Measurements from ENCODE around the gene KLHDC8B. TPM values are rescaled to one million over a fixed set of nuclear protein-coding genes. Genes with fewer than 3 reads are reported as not detected.

KLHDC8B gene
- total and polyA plus RNA-seq, 4 experiments from 2014 or later = 1.3 to 2.0 (median 1.9) TPM

- no peaks in the 10 kb centered on the region for H3K9me3 ChIP-seq (ENCODE audit: control insufficient read depth in 1 of 2, low read length in 2 of 2)
- no peaks in the 10 kb centered on the region for H3K27me3 ChIP-seq (ENCODE audit: insufficient read depth, low read length)
- peaks cover 25% of the 10 kb centered on the region for H3K4me1 ChIP-seq (ENCODE audit: insufficient read depth, low read length)
- Mint-ChIP-seq H3K4me3 (peak overlapping the region; percentile 87 to 96 (median 91)), H3K27ac (peak overlapping the region; percentile 88 to 95 (median 92)), H3K4me1 (peaks cover 16 to 44% (median 26%) of the 10 kb centered on the region in 4 donors), H3K9me3 (no peaks in the 10 kb centered on the region), H3K27me3 (no peaks in the 10 kb centered on the region), H3K36me3 (peaks cover 6 to 32% of the 10 kb centered on the region in 2 donors)
- intact Hi-C loops (cut with micrococcal nuclease) = no loop called here
- ChIA-PET POLR2A (ENCODE audit: partially characterized antibody) (interaction anchor here (0.6 to 2.5 kb wide), 8 partner anchors 16 to 248 kb away, joined by 3 to 13 read pairs (median 3); partner anchors contain the start of genes IMPDH2, QRICH1 and USP19), CTCF (ENCODE audit: partially characterized antibody) (interaction anchor here (0.6 to 5.1 kb wide), 5 partner anchors 13 to 506 kb away, joined by 3 to 18 read pairs (median 4); partner anchors contain the start of gene USP19)
- peak overlapping the region; percentile 49 to 93 for H3K4me3 ChIP-seq (ENCODE audit: low read length in 2 of 2)
- no peak for DNase-seq
- H3K36me3 ChIP-seq (ENCODE audit: insufficient read depth, low read length) = peaks cover 16% of the 10 kb centered on the region
- H3K27ac ChIP-seq (ENCODE audit: low read depth, low read length) = peak overlapping the region; percentile 57
Measured at GRCh38 chr3:49164983-49165720, 6.2 kb upstream of the KLHDC8B start.

DNA sequence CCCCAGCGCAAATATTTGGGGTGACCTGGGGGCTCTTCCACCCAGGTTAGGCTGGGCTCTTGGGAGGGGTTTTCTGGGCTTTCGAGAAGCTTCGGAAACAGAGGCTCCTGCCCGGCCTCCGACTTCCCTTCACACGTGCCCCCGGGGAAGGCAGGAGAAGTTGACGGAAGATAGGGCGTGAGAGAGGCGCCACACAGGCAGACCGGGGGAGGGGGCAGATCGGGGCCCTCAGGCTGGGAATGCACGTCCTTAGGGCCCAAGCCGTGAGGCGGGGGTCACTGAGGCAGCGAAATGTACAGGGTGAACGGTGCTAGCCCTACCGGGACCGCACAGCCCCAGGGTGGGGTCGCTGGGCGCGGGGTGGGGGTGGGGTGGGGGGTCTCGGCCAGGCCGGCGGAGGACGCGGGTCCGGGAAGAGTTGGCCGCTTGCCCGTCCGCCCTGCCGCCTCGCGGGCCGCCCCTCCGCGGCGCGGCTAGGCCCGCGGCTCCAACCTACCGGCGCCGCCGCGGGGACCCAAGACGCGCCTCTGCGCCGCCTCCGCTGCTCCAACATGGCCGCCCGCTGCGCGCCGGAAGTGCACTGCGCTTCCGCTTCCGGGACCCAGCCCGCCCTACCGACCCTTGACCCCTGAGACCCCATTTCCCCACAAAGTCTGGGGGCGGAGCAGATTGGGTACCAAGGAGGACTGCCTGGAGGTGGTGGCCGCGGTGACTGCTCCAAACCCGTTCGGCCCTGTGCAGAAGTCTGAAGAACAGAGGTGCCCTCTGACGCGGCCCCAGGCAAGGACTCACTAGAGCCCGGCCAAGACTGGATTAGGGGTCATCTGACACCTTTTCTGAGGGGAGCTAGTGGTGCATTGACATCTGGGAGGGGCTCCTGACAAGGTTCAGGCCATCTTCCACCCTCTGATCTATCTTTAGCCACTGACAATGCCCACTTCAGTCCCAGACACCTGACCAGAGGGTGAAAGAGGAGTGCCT is 5.3 kb upstream of the KLHDC8B start, which contains the start of gene CCDC71:
TSS of gene CCDC71 (minus strand) at position 561 of the 981 bp plus-strand sequence. CDS start 2,123 bp downstream, outside the sequence.
- H3K4me3 Mint-ChIP-seq = peak within 1 kb of the TSS; percentile 90 to 96 (median 91)
- H3K27me3 ChIP-seq (ENCODE audit: insufficient read depth, low read length) = no peaks in the 10 kb centered on the region
- peaks cover 19 to 52% (median 30%) of the 10 kb centered on the region in 4 donors for H3K4me1 Mint-ChIP-seq
- no peaks in the 10 kb centered on the region for H3K9me3 ChIP-seq (ENCODE audit: control insufficient read depth in 1 of 2, low read length in 2 of 2)
- peak within 1 kb of the TSS; percentile 49 to 93 for H3K4me3 ChIP-seq (ENCODE audit: low read length in 2 of 2)
- POLR2A ChIA-PET (ENCODE audit: partially characterized antibody) = interaction anchor here (0.6 to 2.5 kb wide), 10 partner anchors 15 to 247 kb away, joined by 3 to 13 read pairs (median 3); partner anchors contain the start of genes IMPDH2, QRICH1 and USP19
- peaks cover 16% of the 10 kb centered on the region for H3K36me3 ChIP-seq (ENCODE audit: insufficient read depth, low read length)
- DNase-seq = peak; percentile 70 to 77 (median 72)
- H3K27ac Mint-ChIP-seq = peak within 1 kb of the TSS; percentile 92 to 96 (median 94)
- peak within 1 kb of the TSS; percentile 57 for H3K27ac ChIP-seq (ENCODE audit: low read depth, low read length)
- H3K4me1 ChIP-seq (ENCODE audit: insufficient read depth, low read length) = peaks cover 31% of the 10 kb centered on the region
- CTCF ChIA-PET (ENCODE audit: partially characterized antibody) = interaction anchor here (1.5 to 5.1 kb wide), 3 partner anchors 45 to 505 kb away, joined by 4 to 18 read pairs (median 4); partner anchors contain the start of gene USP19
- peaks cover 6 to 34% of the 10 kb centered on the region in 2 donors for H3K36me3 Mint-ChIP-seq
- intact Hi-C loops (cut with micrococcal nuclease) = loop anchor here (2.0 kb wide), 1 partner anchor 71 kb away; the partner anchor contains the start of gene QRICH1
- no peaks in the 10 kb centered on the region for H3K27me3 Mint-ChIP-seq
- H3K9me3 Mint-ChIP-seq = peaks cover 0 to 2% (median 0%) of the 10 kb centered on the region in 8 donors

GRCh38 chr3:49166752-49167556 is 4.4 kb upstream of the KLHDC8B start:
- Mint-ChIP-seq H3K4me3 (peak overlapping the region; percentile 87 to 92 (median 89)), H3K4me1 (peaks cover 21 to 49% (median 33%) of the 10 kb centered on the region in 4 donors), H3K27ac (peak overlapping the region; percentile 77 to 95 (median 93)), H3K9me3 (peaks cover 0 to 2% (median 0%) of the 10 kb centered on the region in 8 donors), H3K36me3 (peaks cover 6 to 31% of the 10 kb centered on the region in 2 donors), H3K27me3 (no peaks in the 10 kb centered on the region)
- ChIA-PET POLR2A (ENCODE audit: partially characterized antibody) (interaction anchor here (0.7 to 2.5 kb wide), 4 partner anchors 46 to 178 kb away, joined by 3 to 10 read pairs (median 4); partner anchors contain the start of gene USP19), CTCF (ENCODE audit: partially characterized antibody) (interaction anchor here (1.5 kb wide), 1 partner anchor 160 kb away, joined by 4 read pairs; the partner anchor contains the start of gene WDR6)
- Histone ChIP-seq H3K9me3 (ENCODE audit: control insufficient read depth in 1 of 2, low read length in 2 of 2) (no peaks in the 10 kb centered on the region), H3K4me1 (ENCODE audit: insufficient read depth, low read length) (peaks cover 35% of the 10 kb centered on the region), H3K27me3 (ENCODE audit: insufficient read depth, low read length) (no peaks in the 10 kb centered on the region), H3K36me3 (ENCODE audit: insufficient read depth, low read length) (peaks cover 16% of the 10 kb centered on the region), H3K27ac (ENCODE audit: low read depth, low read length) (no peak overlapping the region), H3K4me3 (ENCODE audit: low read length in 2 of 2) (peak overlapping the region; percentile 37 to 49)
- DNase-seq = no peak
- intact Hi-C loops (cut with micrococcal nuclease) = loop anchor here (2.0 kb wide), 1 partner anchor 72 kb away; the partner anchor contains the start of gene QRICH1

DNA sequence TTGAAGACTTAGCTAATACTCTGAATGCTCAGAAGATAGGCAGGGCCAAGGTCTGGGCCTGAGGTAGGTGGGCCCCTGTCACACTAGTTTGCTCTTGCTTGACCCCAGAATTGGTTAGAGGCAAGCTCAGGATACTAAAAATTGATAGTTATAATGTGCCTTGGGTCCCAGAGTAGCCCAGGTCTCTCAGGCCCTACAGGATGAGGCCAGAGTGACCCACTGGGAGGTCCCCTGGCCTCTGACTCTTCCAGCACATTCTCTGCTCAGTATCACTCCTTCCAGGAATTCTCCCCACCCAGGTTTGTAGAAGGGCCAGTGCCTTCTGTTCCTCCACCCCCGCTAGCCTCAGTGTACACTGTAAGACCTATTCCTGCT is 667 bp upstream of the KLHDC8B start:
- CTCF ChIA-PET (ENCODE audit: partially characterized antibody) = interaction anchor here (0.6 to 3.6 kb wide), 19 partner anchors 9 to 343 kb away, joined by 3 to 27 read pairs (median 5); partner anchors contain the start of genes C3orf62, DAG1, NDUFAF3 and USP4
- Mint-ChIP-seq H3K27ac (peak overlapping the region in 5 of 7 donors; percentile 3 to 85 (median 67)), H3K27me3 (no peaks in the 10 kb centered on the region), H3K9me3 (peaks cover 0 to 2% (median 0%) of the 10 kb centered on the region in 8 donors), H3K4me1 (peaks cover 6 to 32% (median 17%) of the 10 kb centered on the region in 4 donors), H3K4me3 (peak overlapping the region in 7 of 8 donors; percentile 85 to 90 (median 88)), H3K36me3 (peaks cover 0 to 6% of the 10 kb centered on the region in 2 donors)
- H3K4me1 ChIP-seq (ENCODE audit: insufficient read depth, low read length) = peaks cover 22% of the 10 kb centered on the region
- no peaks in the 10 kb centered on the region for H3K36me3 ChIP-seq (ENCODE audit: insufficient read depth, low read length)
- intact Hi-C loops (cut with micrococcal nuclease) = loop anchor here (1.0 to 5.0 kb wide), 3 partner anchors 50 to 279 kb away; partner anchors contain the start of genes C3orf62 and USP19
- no peaks in the 10 kb centered on the region for H3K27me3 ChIP-seq (ENCODE audit: insufficient read depth, low read length)
- POLR2A ChIA-PET (ENCODE audit: partially characterized antibody) = interaction anchor here (0.5 to 2.5 kb wide), 7 partner anchors 11 to 299 kb away, joined by 3 to 12 read pairs (median 5); partner anchors contain the start of genes DAG1, QRICH1 and USP4
- H3K4me3 ChIP-seq (ENCODE audit: low read length in 2 of 2) = peak overlapping the region; percentile 57 to 72
- H3K27ac ChIP-seq (ENCODE audit: low read depth, low read length) = no peak overlapping the region
- H3K9me3 ChIP-seq (ENCODE audit: control insufficient read depth in 1 of 2, low read length in 2 of 2) = no peaks in the 10 kb centered on the region
- no peak for DNase-seq

- DNase-seq = peak in 1 of 5 donors; percentile 3
- peak overlapping the region; percentile 32 for H3K27ac ChIP-seq (ENCODE audit: low read depth, low read length)
- Mint-ChIP-seq H3K4me3 (peak overlapping the region in 7 of 8 donors; percentile 40 to 88 (median 66)), H3K27ac (peak overlapping the region in 2 of 7 donors; percentile 14 to 66), H3K36me3 (peaks cover 0 to 1% of the 10 kb centered on the region in 2 donors), H3K27me3 (no peaks in the 10 kb centered on the region), H3K9me3 (peaks cover 0 to 2% (median 0%) of the 10 kb centered on the region in 8 donors), H3K4me1 (peaks cover 5 to 23% (median 11%) of the 10 kb centered on the region in 4 donors)
- intact Hi-C loops (cut with micrococcal nuclease) = loop anchor here (1.0 to 5.0 kb wide), 3 partner anchors 51 to 277 kb away; partner anchors contain the start of genes C3orf62 and USP19
- no peaks in the 10 kb centered on the region for H3K9me3 ChIP-seq (ENCODE audit: control insufficient read depth in 1 of 2, low read length in 2 of 2)
- peaks cover 14% of the 10 kb centered on the region for H3K4me1 ChIP-seq (ENCODE audit: insufficient read depth, low read length)
- POLR2A ChIA-PET (ENCODE audit: partially characterized antibody) = interaction anchor here (0.8 to 2.5 kb wide), 6 partner anchors 14 to 298 kb away, joined by 3 to 12 read pairs (median 6); partner anchors contain the start of genes DAG1, NICN1, QRICH1 and USP4
- peak overlapping the region; percentile 57 to 72 for H3K4me3 ChIP-seq (ENCODE audit: low read length in 2 of 2)
- CTCF ChIA-PET (ENCODE audit: partially characterized antibody) = interaction anchor here (0.9 to 3.6 kb wide), 12 partner anchors 8 to 277 kb away, joined by 3 to 27 read pairs (median 6); partner anchors contain the start of genes QRICH1 and USP4
- no peaks in the 10 kb centered on the region for H3K36me3 ChIP-seq (ENCODE audit: insufficient read depth, low read length)
- no peaks in the 10 kb centered on the region for H3K27me3 ChIP-seq (ENCODE audit: insufficient read depth, low read length)
Measured at GRCh38 chr3:49171775-49172500, 540 bp downstream of the KLHDC8B start.
